ENCODE measurements around the gene LEF1. TPM values are rescaled to one million over a fixed set of nuclear protein-coding genes. Genes with fewer than 3 reads are reported as not detected.

LEF1 gene
- total RNA-seq, 2 donors from 2014 or later = 22.4 to 26.8 TPM

DNA sequence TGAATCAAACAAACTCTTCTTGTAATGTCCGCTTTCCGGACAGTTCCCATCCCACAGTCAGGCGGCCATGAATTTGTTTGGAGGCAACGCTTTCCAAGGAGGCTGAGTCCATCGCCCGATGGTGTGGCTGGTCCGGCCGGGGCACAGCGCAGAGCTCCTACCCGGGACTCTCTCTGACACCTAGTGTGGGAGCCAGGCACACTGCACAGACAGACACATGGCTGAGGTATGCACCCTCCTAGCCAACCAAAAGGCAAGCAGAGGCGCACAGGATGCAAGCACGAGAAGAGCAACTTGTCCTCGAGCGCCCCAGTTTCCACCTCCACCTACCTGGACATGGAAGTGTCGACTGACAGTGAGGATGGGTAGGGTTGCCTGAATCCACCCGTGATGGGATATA is 87.5 kb downstream of the LEF1 start:
- intact Hi-C loops (cut with DNase I) = no loop called here
- Histone ChIP-seq H3K36me3 (no peaks in the 10 kb centered on the region), H3K9me3 (no peaks in the 10 kb centered on the region), H3K27ac (no peak overlapping the region), H3K4me3 (no peak overlapping the region), H3K4me1 (replicated peaks) (no peaks in the 10 kb centered on the region), H3K27me3 (replicated peaks; ENCODE audit: insufficient read depth) (no peaks in the 10 kb centered on the region)
- 91% methylated on average over 16 of the region's 16 CpGs for WGBS
- TF ChIP-seq POLR2AphosphoS5 (IDR thresholded peaks at IDR 0.05) (no peak), POLR2A (IDR thresholded peaks at IDR 0.05) (no peak)
- TF ChIP-seq, protein P1, sequence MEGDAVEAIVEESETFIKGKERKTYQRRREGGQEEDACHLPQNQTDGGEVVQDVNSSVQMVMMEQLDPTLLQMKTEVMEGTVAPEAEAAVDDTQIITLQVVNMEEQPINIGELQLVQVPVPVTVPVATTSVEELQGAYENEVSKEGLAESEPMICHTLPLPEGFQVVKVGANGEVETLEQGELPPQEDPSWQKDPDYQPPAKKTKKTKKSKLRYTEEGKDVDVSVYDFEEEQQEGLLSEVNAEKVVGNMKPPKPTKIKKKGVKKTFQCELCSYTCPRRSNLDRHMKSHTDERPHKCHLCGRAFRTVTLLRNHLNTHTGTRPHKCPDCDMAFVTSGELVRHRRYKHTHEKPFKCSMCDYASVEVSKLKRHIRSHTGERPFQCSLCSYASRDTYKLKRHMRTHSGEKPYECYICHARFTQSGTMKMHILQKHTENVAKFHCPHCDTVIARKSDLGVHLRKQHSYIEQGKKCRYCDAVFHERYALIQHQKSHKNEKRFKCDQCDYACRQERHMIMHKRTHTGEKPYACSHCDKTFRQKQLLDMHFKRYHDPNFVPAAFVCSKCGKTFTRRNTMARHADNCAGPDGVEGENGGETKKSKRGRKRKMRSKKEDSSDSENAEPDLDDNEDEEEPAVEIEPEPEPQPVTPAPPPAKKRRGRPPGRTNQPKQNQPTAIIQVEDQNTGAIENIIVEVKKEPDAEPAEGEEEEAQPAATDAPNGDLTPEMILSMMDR (IDR thresholded peaks at IDR 0.05) = no peak
- no peak for DNase-seq (ENCODE audit: low spot score)

DNA sequence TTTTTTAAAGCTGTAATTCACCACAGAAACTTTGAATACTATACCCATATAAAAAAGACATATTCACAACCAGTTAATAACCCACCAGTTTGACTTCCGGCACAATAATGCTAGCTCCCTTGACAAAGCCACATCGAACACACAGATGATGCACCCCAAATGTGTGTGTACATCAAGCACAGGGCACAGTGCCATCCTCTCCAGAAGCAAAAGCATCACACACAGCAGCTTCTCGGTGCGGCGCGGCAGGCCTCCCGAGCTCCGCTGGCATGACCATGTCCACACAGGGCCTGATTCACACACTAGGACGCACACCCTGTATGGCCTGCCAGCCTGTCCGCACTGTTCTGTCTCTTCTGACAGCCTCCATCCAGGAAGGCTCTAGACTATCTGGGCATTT is 88.0 kb downstream of the LEF1 start:
- no peaks in the 10 kb centered on the region for H3K4me1 ChIP-seq (replicated peaks)
- H3K36me3 ChIP-seq = no peaks in the 10 kb centered on the region
- no peaks in the 10 kb centered on the region for H3K27me3 ChIP-seq (replicated peaks; ENCODE audit: insufficient read depth)
- TF ChIP-seq POLR2AphosphoS5 (IDR thresholded peaks at IDR 0.05) (no peak), POLR2A (IDR thresholded peaks at IDR 0.05) (no peak)
- TF ChIP-seq, protein P1 (IDR thresholded peaks at IDR 0.05) = no peak
- H3K4me3 ChIP-seq = no peak overlapping the region
- WGBS = 95% methylated on average over 10 of the region's 10 CpGs
- no peaks in the 10 kb centered on the region for H3K9me3 ChIP-seq
- intact Hi-C loops (cut with DNase I) = no loop called here
- no peak overlapping the region for H3K27ac ChIP-seq
- DNase-seq (ENCODE audit: low spot score) = no peak

DNA sequence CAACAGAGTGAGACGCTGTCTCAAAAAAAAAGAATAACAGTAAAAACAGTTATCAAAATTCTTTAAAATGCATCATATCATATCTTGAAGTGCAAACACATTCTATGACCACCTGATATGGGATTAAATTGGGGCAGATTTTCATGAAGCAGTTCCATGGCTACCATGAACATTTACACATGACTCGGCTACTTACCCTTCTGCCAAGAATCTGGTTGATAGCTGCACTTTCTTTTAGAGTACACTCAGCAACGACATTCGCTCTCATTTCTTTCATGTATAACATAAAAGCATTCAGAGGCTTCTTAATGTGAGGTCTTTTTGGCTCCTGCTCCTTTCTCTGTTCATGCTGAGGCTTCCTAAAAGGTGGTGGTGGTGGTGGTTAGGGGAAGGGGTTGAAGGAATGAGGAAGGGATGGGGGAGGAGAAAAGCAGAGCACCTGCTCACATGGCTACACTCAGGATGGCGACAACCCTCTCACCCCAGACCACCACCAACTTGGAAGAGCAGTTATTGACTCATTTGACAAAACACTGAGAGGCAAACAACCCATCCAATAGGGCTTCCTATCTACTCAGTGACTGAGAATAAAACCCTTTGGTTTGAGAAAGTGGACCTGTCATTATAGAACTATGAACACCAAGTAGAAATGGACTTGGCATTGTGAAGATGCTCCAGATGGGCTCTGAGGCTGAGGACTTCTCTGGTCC is 90.6 kb downstream of the LEF1 start:
- TF ChIP-seq POLR2AphosphoS5 (IDR thresholded peaks at IDR 0.05) = no peak
- TF ChIP-seq POLR2A (IDR thresholded peaks at IDR 0.05) = no peak
- TF ChIP-seq, protein P1 (IDR thresholded peaks at IDR 0.05) = no peak
- H3K36me3 ChIP-seq = no peaks in the 10 kb centered on the region
- WGBS = 75% methylated on average over 5 of the region's 5 CpGs
- no peak overlapping the region for H3K4me3 ChIP-seq
- H3K9me3 ChIP-seq = no peaks in the 10 kb centered on the region
- H3K27ac ChIP-seq = no peak overlapping the region
- no peak for DNase-seq (ENCODE audit: low spot score)
- no peaks in the 10 kb centered on the region for H3K4me1 ChIP-seq (replicated peaks)
- no peaks in the 10 kb centered on the region for H3K27me3 ChIP-seq (replicated peaks; ENCODE audit: insufficient read depth)
- intact Hi-C loops (cut with DNase I) = no loop called here

DNA sequence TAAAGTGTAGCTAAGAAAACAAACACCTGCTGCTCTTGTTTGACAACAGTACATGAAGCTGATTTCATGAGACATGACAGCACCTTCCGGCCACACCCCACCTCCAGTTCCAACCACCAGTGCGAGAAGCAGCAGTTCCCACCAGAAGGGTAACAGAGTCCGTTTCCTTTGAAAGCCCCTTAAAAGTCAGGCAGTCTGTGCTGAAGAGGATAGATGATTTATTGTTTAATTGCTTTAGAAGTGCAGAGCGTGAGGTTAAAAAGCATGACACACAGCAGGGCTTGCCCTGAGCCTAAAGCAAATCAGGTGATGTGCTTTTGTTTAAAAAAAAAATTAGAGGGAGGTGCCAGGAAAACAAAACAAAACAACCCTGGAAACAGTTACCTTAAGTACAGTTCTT is 96.4 kb downstream of the LEF1 start:
- TF ChIP-seq, protein P1 (IDR thresholded peaks at IDR 0.05) = no peak
- TF ChIP-seq POLR2AphosphoS5 (IDR thresholded peaks at IDR 0.05) = no peak
- no peak for TF ChIP-seq POLR2A (IDR thresholded peaks at IDR 0.05)
- no peak for DNase-seq (ENCODE audit: low spot score)
- H3K27ac ChIP-seq = no peak overlapping the region
- H3K27me3 ChIP-seq (replicated peaks; ENCODE audit: insufficient read depth) = no peaks in the 10 kb centered on the region
- no peaks in the 10 kb centered on the region for H3K4me1 ChIP-seq (replicated peaks)
- no peak overlapping the region for H3K4me3 ChIP-seq
- no peaks in the 10 kb centered on the region for H3K9me3 ChIP-seq
- no peaks in the 10 kb centered on the region for H3K36me3 ChIP-seq
- intact Hi-C loops (cut with DNase I) = no loop called here
- WGBS = 26% methylated on average over 4 of the region's 4 CpGs

DNA sequence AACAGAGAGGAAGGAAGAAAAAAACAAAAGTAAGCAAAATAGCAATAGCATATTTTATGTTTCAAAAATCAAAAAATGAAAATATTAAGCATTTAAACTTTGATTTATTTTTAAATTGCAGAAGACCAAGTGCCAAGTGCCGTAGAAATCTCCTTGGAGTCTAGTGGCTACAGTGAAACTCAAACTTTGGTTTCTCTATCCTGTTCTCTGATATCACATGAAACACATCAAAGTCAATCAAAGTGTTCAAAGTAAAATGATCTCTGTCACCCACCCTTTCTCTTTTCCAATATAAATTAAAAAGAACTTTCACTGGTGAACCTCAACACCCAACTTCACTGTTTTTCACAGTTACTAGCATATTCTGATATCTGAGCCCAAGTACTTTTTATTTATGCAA is 98.0 kb downstream of the LEF1 start:
- intact Hi-C loops (cut with DNase I) = no loop called here
- Histone ChIP-seq H3K27ac (no peak overlapping the region), H3K4me1 (replicated peaks) (no peaks in the 10 kb centered on the region), H3K9me3 (no peaks in the 10 kb centered on the region), H3K36me3 (no peaks in the 10 kb centered on the region), H3K27me3 (replicated peaks; ENCODE audit: insufficient read depth) (no peaks in the 10 kb centered on the region), H3K4me3 (no peak overlapping the region)
- no peak for DNase-seq (ENCODE audit: low spot score)
- 98% methylated on average over 1 of the region's 1 CpG for WGBS
- TF ChIP-seq, protein P1 (IDR thresholded peaks at IDR 0.05) = no peak
- TF ChIP-seq POLR2A (IDR thresholded peaks at IDR 0.05) = no peak

All from prostate gland (tissue), 2 donors.